ENCODE results near the gene CGGBP1.
A peak's percentile ranks its signal among the peaks of the same experiment; 100 is the strongest.

Gene CGGBP1

DNA sequence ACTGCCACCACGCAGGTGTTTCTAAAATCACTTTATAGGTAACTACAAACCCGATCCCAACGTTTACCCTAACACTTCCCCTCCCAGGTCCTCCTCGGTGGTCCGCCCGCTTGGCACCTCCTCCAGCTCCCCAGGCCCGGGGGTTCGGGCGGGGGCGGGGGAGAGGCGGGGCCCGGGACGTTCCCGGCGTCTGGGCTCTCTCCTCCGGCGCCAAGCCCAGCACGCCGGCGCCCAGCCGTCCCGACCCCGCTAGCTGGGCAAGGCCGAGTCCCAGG lies 562 bp downstream of the CGGBP1 start:
- no peaks in the 10 kb centered on the region for H3K9me3 Mint-ChIP-seq
- peak overlapping the region; percentile 96 to 99 for H3K4me3 Mint-ChIP-seq
- DNase-seq (no peak), ATAC-seq (replicated peaks) (no peak)
- H3K27ac Mint-ChIP-seq, result peak overlapping the region; percentile 99
- H3K27me3 Mint-ChIP-seq, result no peaks in the 10 kb centered on the region
- H3K36me3 Mint-ChIP-seq, result peaks cover 16 to 26% of the 10 kb centered on the region in 2 donors
- peaks cover 17 to 37% of the 10 kb centered on the region in 2 donors for H3K4me1 Mint-ChIP-seq

DNA sequence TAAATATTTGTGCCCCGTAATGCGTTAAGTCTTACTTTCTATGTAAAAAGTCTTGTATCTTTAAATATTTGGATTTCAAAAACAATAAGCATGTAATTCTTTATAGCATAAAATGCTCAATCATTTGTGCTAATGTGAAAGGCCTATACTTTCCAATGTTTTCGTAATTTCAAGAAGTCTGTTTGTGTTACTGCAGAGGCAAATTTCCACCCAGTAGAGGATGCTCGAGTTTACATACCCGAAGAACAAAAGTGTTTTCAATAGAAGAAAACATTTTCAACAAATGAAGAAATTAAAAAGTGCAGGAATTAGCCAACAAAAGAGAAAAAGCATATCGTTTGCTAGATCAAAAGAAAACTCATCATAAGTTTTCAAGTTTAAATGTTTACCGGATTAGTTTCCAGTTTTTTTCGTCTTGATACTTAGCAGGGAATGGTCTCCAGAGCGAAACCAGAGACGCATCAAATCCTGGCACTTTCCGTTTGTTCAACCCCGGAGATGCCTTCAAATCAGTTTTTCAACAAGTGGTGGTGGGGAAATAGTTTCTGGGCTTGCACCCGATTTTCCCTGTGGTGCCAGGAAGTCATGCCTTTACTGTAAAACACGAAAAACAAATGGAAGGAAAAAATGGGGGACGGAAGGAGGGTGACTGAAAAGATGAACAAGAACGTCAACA lies 1.0 kb downstream of the CGGBP1 start:
- Mint-ChIP-seq H3K9me3 (no peaks in the 10 kb centered on the region), H3K27me3 (no peaks in the 10 kb centered on the region), H3K4me1 (peaks cover 17 to 37% of the 10 kb centered on the region in 2 donors), H3K4me3 (peak overlapping the region; percentile 96 to 99), H3K36me3 (peaks cover 16 to 26% of the 10 kb centered on the region in 2 donors), H3K27ac (peak overlapping the region; percentile 99)
- DNase-seq (no peak), ATAC-seq (replicated peaks) (no peak)

DNA sequence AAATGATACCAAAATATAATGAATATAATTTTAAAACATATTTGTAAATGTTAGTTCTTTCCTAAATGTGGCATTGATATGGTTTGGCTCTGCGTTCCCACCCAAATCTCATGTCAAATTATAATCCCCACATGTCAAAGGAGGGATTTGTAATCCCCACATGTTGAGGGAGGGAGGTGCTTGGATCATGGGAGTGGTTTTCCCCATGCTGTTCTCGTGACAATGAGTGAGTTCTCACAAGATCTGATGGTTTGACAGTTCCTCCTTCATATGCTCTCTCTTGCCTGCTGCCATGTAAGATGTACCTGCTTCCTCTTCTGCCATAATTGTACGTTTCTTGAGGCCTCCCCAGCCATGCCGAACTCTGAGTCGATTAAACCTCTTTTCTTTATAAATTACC lies 12.0 kb downstream of the CGGBP1 start:
- ATAC-seq (replicated peaks) (no peak), DNase-seq (no peak)
- no peaks in the 10 kb centered on the region for H3K36me3 Mint-ChIP-seq
- no peaks in the 10 kb centered on the region for H3K27me3 Mint-ChIP-seq
- peaks cover 2 to 17% of the 10 kb centered on the region in 2 donors for H3K4me1 Mint-ChIP-seq
- H3K4me3 Mint-ChIP-seq, result no peak overlapping the region
- no peak overlapping the region for H3K27ac Mint-ChIP-seq
- no peaks in the 10 kb centered on the region for H3K9me3 Mint-ChIP-seq

GRCh38 chr3:88044411-88044810 lies 14.4 kb downstream of the CGGBP1 start:
- no peak overlapping the region for H3K27ac Mint-ChIP-seq

DNA sequence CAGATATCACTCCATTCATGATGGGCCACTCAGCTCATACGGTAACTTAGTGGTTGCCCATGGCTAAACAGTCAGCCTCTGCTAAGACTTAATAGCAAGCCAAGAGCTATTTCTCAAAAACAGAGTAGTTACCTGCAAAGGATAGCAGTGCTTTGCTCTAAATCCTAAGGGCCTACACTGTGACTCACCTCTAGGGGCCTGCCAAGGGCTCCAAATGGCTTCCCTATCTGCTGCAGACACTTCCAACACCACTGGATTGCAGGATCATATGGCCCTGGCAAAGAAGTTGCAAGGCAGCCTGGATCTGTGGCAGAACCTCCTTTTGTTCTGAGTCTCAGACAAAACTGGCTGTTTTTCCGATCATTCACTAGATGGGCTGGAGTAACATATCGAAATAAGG lies 17.8 kb downstream of the CGGBP1 start:
- DNase-seq (no peak), ATAC-seq (replicated peaks) (no peak)
- Mint-ChIP-seq H3K4me3 (no peak overlapping the region), H3K4me1 (peaks cover 0 to 5% of the 10 kb centered on the region in 2 donors), H3K36me3 (no peaks in the 10 kb centered on the region), H3K27ac (no peak overlapping the region), H3K9me3 (no peaks in the 10 kb centered on the region), H3K27me3 (peaks cover 0 to 11% of the 10 kb centered on the region in 2 donors)

More at GRCh38 chr3:88044411-88044810, 14.4 kb downstream of the CGGBP1 start:
- ATAC-seq (replicated peaks), result no peak
- Mint-ChIP-seq H3K9me3 (no peaks in the 10 kb centered on the region), H3K27me3 (no peaks in the 10 kb centered on the region), H3K4me1 (peaks cover 0 to 10% of the 10 kb centered on the region in 2 donors), H3K36me3 (no peaks in the 10 kb centered on the region), H3K4me3 (no peak overlapping the region)
- DNase-seq, result no peak

DNA sequence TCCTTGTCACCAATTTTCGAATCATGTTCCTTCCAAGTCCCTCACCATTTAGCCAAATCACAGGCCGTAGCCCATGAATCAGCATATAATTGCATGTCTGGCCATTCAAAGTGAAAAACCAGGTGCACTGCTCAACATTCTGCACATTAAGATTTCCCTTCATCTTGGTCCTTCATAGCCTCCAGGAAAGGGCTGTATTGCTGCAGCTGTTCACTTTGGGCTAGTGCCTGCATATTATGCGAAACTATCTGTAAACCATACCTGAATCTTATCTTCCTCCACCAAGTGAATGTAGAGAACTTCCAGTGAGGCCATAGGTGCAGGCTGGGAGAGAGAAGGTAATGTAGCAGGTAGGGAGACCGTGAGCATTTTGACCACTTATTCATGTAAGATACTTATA lies 18.3 kb downstream of the CGGBP1 start:
- no peaks in the 10 kb centered on the region for H3K9me3 Mint-ChIP-seq
- H3K4me3 Mint-ChIP-seq, result no peak overlapping the region
- H3K36me3 Mint-ChIP-seq, result no peaks in the 10 kb centered on the region
- ATAC-seq (replicated peaks) (no peak), DNase-seq (no peak)
- H3K27ac Mint-ChIP-seq, result no peak overlapping the region
- peaks cover 0 to 11% of the 10 kb centered on the region in 2 donors for H3K27me3 Mint-ChIP-seq
- peaks cover 0 to 5% of the 10 kb centered on the region in 2 donors for H3K4me1 Mint-ChIP-seq

- H3K4me3 Mint-ChIP-seq, result no peak overlapping the region
- H3K27me3 Mint-ChIP-seq, result peaks cover 0 to 11% of the 10 kb centered on the region in 2 donors
- H3K9me3 Mint-ChIP-seq, result no peaks in the 10 kb centered on the region
- H3K4me1 Mint-ChIP-seq, result peaks cover 0 to 10% of the 10 kb centered on the region in 2 donors
- no peak overlapping the region for H3K27ac Mint-ChIP-seq
- no peak for DNase-seq
- ATAC-seq (replicated peaks), result no peak
- no peaks in the 10 kb centered on the region for H3K36me3 Mint-ChIP-seq
Measured at GRCh38 chr3:88038566-88038965, 20.2 kb downstream of the CGGBP1 start.

GRCh38 chr3:88036221-88036620 lies 22.6 kb downstream of the CGGBP1 start:
- H3K27me3 Mint-ChIP-seq, result peaks cover 0 to 11% of the 10 kb centered on the region in 2 donors
- no peak overlapping the region for H3K4me3 Mint-ChIP-seq
- H3K36me3 Mint-ChIP-seq, result no peaks in the 10 kb centered on the region
- no peak for ATAC-seq (replicated peaks)
- H3K27ac Mint-ChIP-seq, result no peak overlapping the region
- H3K4me1 Mint-ChIP-seq, result peaks cover 12 to 33% of the 10 kb centered on the region in 2 donors
- DNase-seq, result no peak
- no peaks in the 10 kb centered on the region for H3K9me3 Mint-ChIP-seq

DNA sequence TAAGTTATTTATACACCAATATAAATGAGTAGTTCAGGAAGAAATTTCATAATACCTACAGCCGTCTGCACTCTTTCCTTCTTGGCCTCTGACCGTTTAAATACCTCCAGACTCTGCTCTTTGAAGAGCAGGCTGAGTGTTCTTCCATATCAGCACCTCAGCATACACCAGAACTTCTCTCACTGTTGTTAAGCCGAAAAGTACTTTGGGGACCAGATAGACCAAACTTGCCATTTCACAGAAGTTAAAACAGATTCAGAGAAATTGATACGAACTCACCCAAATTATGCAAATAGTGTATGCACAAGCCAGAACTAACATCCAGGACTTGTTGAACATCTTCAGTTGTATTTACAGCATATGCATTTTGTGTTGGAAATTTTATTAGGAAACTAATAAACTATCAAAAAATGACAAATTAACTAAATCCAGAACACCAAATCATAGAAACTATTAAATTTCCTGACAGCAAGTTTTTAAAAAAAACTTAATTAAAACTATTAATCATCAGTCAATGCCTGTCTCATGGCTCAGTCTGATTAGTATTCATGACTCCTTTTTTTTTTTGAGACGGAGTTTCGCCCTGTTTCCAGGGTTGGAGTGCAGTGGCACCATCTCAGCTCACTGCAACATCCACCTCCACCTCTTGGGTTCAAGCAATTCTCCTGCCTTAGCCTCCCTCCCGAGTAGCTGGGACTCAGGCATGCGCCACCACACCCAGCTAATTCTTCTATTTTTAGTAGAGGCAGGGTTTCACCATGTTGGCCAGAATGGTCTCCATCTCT lies 24.1 kb downstream of the CGGBP1 start:
- H3K36me3 Mint-ChIP-seq, result no peaks in the 10 kb centered on the region
- no peak overlapping the region for H3K27ac Mint-ChIP-seq
- no peak overlapping the region for H3K4me3 Mint-ChIP-seq
- DNase-seq (no peak), ATAC-seq (replicated peaks) (peak in 1 of 2 donors; percentile 20)
- H3K4me1 Mint-ChIP-seq, result peaks cover 12 to 39% of the 10 kb centered on the region in 2 donors
- no peaks in the 10 kb centered on the region for H3K9me3 Mint-ChIP-seq
- H3K27me3 Mint-ChIP-seq, result peaks cover 0 to 11% of the 10 kb centered on the region in 2 donors

DNA sequence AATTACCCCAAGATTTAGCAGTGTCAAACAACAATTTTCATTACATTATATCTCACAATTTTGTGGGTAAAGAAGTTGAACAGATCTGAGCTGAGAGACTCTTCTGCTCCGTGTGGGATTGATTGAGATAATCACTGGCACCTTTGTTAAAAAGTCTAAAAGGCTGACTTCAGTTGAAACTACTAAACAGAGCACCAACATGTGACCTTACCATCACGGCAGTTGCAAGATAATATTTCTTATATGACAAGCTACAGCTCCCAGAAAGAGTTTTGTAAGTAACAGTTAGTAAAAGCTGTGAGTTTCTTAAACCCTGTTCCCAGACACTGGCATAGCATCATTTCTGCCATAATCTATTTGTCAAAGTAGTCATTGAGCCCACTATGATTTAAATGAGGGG lies 25.0 kb downstream of the CGGBP1 start:
- Mint-ChIP-seq H3K4me3 (no peak overlapping the region), H3K9me3 (no peaks in the 10 kb centered on the region), H3K27ac (no peak overlapping the region), H3K4me1 (peaks cover 12 to 43% of the 10 kb centered on the region in 2 donors), H3K27me3 (peaks cover 0 to 11% of the 10 kb centered on the region in 2 donors), H3K36me3 (no peaks in the 10 kb centered on the region)
- DNase-seq (no peak), ATAC-seq (replicated peaks) (no peak)

GRCh38 chr3:88033079-88033478 lies 25.7 kb downstream of the CGGBP1 start:
- ATAC-seq (replicated peaks), result no peak
- no peak for DNase-seq
- peaks cover 12 to 43% of the 10 kb centered on the region in 2 donors for H3K4me1 Mint-ChIP-seq
- H3K27me3 Mint-ChIP-seq, result peaks cover 0 to 11% of the 10 kb centered on the region in 2 donors
- no peaks in the 10 kb centered on the region for H3K36me3 Mint-ChIP-seq
- H3K9me3 Mint-ChIP-seq, result no peaks in the 10 kb centered on the region
- no peak overlapping the region for H3K27ac Mint-ChIP-seq
- H3K4me3 Mint-ChIP-seq, result no peak overlapping the region

DNA sequence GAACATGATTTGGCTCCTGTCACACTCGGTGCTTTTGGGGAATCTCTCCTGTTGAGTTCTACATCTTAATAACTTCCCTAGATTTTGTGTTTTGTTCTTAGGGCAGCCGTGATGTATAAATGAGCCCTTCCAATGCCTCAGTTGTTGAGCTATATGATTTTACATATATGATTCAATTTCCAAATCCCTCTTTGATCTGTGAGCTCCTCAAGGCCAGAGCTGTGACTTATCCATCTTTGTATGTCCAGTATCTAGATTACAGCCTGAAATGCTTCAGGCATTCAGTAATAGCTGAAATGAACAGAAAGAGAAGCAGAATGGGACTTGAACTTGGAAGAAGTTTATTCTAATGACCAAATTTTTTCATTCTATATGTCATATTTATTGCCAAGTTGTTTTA lies 26.6 kb downstream of the CGGBP1 start:
- DNase-seq (no peak), ATAC-seq (replicated peaks) (peak in 1 of 2 donors; percentile 16)

DNA sequence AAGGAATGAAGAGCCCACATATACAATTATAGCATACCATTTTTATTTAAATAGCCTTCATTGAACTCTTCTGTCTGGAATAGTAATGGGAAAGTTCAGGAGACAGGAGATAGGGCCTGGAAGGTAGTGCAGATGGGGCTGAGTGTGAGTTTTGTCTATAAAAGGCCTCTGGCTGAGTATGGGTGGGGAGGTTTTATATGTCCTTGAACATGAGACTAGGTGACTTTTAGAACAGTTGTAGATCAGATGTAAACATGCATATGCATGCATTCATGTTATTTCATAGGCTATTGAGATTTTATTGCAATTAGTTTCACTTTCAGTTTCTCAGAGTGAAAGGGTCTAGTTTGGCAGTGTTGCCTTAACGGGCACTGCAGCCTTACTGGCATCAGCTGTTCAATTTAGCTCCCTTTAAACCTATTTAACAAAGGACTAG lies 27.1 kb downstream of the CGGBP1 start:
- Mint-ChIP-seq H3K4me3 (peak overlapping the region; percentile 77 to 84), H3K9me3 (no peaks in the 10 kb centered on the region), H3K36me3 (no peaks in the 10 kb centered on the region), H3K4me1 (peaks cover 12 to 43% of the 10 kb centered on the region in 2 donors), H3K27ac (peak overlapping the region; percentile 44), H3K27me3 (peaks cover 0 to under 1% of the 10 kb centered on the region in 2 donors)
- DNase-seq, result no peak
- ATAC-seq (replicated peaks), result peak; percentile 65 to 68

More for the DNA sequence above, 26.6 kb downstream of the CGGBP1 start:
- Mint-ChIP-seq H3K27me3 (peaks cover 0 to 4% of the 10 kb centered on the region in 2 donors), H3K27ac (peak overlapping the region; percentile 44), H3K9me3 (no peaks in the 10 kb centered on the region), H3K4me1 (peaks cover 12 to 43% of the 10 kb centered on the region in 2 donors), H3K4me3 (peak overlapping the region; percentile 77 to 84), H3K36me3 (no peaks in the 10 kb centered on the region)

GRCh38 chr3:88030210-88030609 lies 28.6 kb downstream of the CGGBP1 start:
- no peak overlapping the region for H3K27ac Mint-ChIP-seq
- peaks cover 12 to 43% of the 10 kb centered on the region in 2 donors for H3K4me1 Mint-ChIP-seq
- no peaks in the 10 kb centered on the region for H3K36me3 Mint-ChIP-seq
- H3K27me3 Mint-ChIP-seq, result no peaks in the 10 kb centered on the region
- ATAC-seq (replicated peaks) (no peak), DNase-seq (no peak)
- peak overlapping the region; percentile 4 to 50 for H3K4me3 Mint-ChIP-seq
- peaks cover 4% of the 10 kb centered on the region in 2 donors for H3K9me3 Mint-ChIP-seq

DNA sequence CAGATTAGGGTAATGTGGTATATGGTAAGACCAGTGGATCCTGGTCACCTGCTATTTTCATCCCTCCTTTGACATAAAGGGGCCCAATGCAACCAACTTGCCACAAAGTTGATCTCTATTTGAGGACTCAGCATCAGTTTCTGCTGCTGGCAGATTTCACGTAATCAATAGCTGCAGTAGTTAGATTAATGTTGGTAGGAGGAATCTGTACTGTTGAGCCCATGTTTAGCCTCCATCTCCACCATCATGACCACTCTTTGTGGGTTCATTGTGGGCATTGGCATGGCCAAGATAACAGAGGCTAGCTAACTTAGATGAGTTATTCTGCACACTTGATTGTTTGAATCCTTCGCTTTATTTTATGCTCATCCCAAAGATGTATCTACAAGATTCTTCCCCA lies 29.9 kb downstream of the CGGBP1 start:
- H3K4me3 Mint-ChIP-seq, result no peak overlapping the region
- no peak for DNase-seq
- peaks cover 4% of the 10 kb centered on the region in 2 donors for H3K9me3 Mint-ChIP-seq
- H3K27ac Mint-ChIP-seq, result no peak overlapping the region
- no peak for ATAC-seq (replicated peaks)
- peaks cover 12 to 36% of the 10 kb centered on the region in 2 donors for H3K4me1 Mint-ChIP-seq
- no peaks in the 10 kb centered on the region for H3K27me3 Mint-ChIP-seq
- no peaks in the 10 kb centered on the region for H3K36me3 Mint-ChIP-seq

Data from stimulated activated naive B cell treated with anti-CD40 and anti-IgM and Interleukin-4, amounts not matched to agents 10 μg/mL and 1 μg/mL and 100 μg/mL, for 72 hours (primary cell).